Amygdala (tissue), 56 donors: ENCODE measurements around the gene SUSD1.
A peak's percentile ranks its signal among the peaks of the same experiment; 100 is the strongest.
"Not testable (repeated sequence)": the region's sequence is repeated elsewhere in the genome, so short reads cannot be mapped to it uniquely, and the experiment has no call there.

Experiments
- DNase-seq, 56 donors: peaks; one replicate each; lab custom pipeline; 2025; lab: John Stamatoyannopoulos, UW

SUSD1 gene

GRCh38 chr9:112104401-112104800, 70.7 kb downstream of the SUSD1 start:
- no peak for DNase-seq

DNA sequence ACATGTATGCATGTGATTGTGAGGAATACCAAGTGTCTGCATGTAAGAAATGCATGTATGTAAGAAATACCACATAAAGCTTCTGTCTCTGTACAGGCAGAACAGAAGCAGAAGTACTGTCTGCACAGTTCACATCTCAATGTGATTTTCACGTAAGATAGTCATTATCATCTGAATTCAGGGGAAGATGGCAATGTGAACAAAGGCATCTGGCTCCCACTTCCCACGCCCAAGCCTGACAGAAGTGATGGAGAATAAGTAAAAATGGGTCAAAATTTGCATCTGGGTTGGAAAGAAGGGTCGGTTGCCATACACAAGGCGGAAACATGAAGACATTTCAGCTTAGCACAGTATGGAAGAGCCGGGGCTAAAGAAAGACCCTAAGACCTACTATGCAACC, 71.7 kb downstream of the SUSD1 start:
- no peak for DNase-seq

DNA sequence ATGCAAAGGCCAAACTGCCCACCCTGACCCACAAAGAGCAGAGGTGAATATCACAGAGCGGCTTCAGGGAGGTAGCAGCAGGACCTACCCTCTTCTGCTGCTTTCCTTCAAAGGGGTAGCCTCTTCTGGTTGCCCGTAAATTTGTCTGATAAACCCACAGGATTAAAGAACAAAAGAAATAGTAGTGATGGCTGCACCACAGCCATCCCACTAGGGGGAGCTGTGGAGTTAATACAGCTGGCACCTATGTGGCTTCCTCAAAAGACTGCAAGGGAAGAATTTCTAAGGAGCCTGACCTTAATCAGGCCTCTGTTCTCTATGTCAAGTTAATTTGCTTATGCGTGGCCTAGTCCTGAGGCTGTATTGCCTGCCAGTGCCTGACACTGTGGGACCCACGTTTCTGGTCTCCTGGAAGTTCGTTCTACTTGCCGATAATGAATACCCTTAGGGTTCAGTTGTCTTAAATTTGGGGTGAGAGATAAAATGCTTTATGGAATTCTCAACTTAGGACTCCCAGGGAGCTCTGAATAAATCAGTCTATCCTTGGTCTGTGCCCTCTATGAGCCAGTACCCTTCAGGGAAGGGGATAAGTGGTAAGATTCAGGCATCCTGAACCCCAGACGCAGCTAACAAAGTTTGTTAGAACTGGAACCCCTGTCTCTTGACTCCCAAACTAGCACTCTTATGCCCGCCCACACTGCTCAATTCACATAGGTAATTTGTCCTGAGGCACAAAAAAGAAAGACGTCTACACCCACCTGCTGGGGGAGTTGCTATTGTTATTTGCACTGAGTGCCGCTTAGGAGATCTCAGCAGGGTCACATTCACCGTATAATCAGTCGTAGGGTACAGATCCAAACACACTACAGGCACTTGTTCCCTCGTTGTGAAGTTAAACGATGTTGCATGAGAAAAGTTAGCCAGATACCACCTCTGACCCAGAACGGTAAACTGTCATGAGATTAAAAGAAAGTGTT, 77.1 kb downstream of the SUSD1 start:
- DNase-seq, result peak in 27 of 56 donors; percentile 3 to 55 (median 24)

GRCh38 chr9:112094948-112095681, 80.0 kb downstream of the SUSD1 start:
- DNase-seq, result no peak

GRCh38 chr9:112094241-112094640, 80.9 kb downstream of the SUSD1 start:
- no peak for DNase-seq

- no peak for DNase-seq
Measured at GRCh38 chr9:112093870-112094216, 81.3 kb downstream of the SUSD1 start.

DNA sequence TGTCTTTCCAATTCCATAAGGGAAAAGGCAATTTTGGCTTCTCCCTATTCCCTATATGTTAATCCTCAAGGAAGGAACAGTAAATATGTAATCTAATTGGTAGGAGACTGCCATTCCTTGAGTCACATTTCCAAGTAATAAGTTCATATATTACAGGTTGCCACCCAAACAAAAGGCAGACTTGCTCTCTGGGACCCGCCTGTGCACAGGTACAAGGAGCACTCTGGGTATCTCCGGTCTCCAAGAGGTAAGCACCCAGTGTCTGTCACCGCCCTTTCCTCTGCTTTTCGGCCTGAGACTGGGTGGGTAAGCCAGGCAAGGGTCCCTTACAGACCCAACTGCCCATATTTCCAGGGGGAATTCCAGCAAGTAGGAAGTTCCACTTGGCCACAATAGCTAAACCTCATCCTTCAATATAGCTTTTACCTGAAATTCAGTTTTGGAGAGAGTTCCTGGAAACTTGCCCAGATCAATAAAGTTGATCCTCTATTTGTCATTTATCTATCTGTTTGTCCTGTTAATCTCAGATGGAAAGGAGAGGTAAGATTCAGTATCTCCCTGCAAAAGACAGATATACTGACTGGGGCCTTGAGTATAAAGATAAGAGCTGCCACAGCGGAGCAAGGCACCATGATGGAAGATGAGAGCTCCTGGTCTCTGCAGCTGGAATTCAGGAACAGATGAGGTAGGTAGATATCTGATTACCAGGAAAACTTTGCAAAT, 81.8 kb downstream of the SUSD1 start:
- no peak for DNase-seq

DNA sequence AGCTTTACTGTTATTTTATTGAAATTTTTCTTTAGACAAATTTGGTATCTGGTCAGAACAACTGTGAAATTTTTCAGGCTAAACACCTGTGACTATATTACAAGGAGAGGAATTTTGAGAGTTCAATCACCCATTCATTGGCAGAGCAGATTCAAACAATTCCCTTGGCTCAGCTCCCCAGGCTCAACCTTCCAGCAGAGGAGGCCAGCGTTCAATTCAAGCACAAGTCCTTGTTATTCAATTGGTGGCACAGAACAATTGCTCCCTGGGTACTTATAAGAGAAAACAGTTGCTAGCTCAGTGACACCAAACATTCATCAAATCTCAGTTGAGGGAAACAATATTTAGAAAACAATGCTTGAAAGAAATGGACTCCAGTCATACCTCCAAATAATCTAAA, 83.3 kb downstream of the SUSD1 start:
- peak in 20 of 56 donors; percentile 5 to 44 (median 14) for DNase-seq

DNA sequence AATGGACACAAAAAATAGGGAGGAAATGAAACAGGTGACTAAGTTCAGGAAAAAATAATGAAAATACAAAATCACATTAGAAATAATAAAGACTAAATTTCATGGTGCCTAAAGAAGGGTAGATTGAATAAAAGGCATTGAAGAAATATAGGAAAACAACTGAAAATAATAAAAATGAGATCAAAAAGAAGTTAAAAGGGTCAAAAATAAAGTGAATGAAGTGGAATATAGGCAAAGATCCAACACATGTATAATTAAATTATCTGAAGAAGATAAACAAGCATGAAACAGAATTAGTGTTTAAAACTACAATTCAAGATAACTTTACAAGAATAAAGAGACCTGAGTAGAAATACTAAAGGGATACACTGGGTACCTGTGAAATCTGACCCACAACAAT, 87.6 kb downstream of the SUSD1 start:
- DNase-seq, result no peak

DNA sequence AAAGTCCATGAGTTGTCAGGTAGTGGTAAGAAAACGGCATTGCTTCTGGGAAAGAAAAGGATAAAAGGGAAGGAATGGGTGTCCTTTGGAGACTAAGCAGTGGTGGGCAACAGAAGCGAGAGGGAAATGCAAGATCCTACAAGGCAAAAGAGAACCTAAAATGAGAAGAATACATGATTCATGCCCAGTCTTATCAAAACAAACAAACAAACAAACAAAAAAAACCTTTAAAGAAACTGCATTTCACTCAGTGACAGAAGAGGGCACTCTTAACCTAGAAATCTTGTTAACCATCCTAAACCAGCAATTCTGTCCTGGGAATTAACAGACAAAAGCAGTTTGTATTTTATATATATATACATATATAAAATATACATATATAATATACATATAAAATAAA, 88.5 kb downstream of the SUSD1 start:
- no peak for DNase-seq

GRCh38 chr9:112084907-112085306, 90.2 kb downstream of the SUSD1 start:
- DNase-seq, result no peak

GRCh38 chr9:112084334-112084733, 90.8 kb downstream of the SUSD1 start:
- no peak for DNase-seq

DNA sequence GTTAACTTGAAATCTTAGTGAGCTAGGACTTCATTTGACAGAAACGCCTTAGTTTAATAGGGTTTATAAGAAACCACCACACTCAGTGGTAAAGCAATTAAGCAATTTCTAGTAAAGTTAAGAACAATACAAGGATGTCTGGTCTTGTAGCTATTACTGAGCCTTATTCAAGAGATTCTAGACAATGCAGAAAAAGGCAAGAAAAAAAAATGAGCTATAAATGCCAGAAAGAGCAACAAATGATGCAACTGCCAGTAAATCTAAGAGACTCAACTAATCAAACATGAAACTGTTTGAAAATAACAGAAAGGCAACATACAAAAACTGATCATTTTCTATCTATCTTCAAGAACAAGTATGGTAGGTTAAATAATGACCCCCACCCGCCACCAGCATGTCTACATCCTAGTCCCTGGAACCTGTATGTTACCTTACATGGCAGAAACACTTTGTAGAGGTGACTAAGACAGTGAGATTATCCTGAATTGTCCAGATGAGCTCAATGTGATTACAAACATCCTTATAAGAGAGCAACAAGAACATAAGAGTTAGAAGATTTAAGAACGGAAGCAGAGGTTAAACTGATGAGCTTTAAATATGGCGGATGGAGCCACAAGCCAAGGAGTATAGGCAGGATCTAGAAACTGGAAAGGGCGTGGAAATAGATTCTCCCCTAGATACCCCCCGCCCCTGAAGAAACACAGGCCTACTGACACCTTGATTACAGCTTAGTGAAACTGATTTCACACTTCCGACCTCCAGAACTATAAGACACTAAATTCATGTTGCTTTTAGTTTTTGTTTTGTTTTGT, 93.0 kb downstream of the SUSD1 start:
- DNase-seq, result no peak

DNA sequence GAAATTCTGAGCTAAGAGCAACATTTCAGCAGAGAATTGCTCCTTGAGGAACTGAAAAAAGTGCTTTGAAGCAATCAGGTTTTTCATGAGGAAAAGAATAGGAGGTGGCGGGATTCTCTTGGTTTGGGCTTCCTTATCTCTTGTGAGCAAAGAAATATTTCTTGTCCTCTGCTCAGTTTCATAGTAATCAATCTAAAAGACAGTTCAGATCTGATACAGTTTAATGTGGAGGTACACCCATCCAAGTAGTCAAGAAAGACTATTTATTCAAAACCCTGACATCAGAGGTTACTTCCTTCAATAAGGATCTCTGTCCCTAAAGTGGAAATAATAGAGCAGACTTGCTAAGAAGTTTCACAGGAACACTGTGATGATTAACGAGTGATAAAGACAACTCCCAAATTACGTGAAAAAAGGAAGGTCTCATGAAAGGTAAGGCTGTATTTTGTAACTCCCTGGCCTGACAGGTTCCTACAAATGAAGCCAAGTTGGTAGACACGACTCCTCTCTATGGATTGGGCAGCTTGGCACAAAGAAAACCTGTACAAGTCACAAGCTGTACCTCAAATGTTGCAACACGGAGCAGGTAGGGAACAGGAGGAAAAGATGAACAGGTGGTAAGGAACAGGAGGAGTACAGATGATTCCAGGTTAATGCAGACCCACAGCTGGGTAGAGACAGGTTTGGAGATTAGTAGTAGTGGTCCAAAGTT, 94.1 kb downstream of the SUSD1 start:
- no peak for DNase-seq

DNA sequence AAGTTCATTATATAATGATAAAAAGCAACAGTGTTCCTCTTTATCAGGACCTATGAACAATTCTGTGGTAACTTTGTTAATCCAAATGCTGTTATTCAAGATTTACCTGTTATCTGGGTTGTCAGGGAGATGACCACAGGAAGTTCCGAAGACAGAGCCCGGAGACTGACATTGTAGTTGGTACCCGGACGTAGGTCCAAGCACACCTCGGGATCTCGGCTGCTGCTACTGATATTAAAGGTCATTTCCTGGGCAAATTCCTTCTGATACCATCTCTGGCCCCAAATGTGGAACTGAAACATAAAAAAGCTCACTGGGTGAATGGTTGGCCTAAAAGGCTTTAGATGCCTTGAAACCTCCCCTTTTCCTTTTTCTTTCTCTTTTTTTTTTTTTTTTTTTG, 96.7 kb downstream of the SUSD1 start:
- DNase-seq, result no peak

DNA sequence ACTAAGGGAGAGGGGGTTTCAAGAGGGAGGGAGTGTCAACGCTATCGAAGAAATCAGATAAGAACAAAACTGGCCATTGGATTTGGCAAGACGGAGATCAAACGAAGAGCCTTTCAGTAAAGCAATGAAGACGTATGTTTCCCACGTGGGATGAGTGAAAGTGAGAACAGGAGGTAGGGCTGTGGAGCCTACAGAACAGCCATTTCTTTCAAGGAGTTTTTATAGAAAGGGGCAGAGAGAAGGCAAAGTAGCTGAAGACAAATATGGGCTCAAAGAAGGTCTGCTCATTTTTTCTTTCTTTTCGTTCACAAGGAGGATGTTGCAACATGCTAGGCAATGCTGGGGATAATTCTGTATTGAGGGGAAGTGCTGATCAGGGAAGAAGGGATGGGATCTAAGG, 98.3 kb downstream of the SUSD1 start:
- no peak for DNase-seq

GRCh38 chr9:112075009-112075378, 100.1 kb downstream of the SUSD1 start:
- DNase-seq, result no peak

DNA sequence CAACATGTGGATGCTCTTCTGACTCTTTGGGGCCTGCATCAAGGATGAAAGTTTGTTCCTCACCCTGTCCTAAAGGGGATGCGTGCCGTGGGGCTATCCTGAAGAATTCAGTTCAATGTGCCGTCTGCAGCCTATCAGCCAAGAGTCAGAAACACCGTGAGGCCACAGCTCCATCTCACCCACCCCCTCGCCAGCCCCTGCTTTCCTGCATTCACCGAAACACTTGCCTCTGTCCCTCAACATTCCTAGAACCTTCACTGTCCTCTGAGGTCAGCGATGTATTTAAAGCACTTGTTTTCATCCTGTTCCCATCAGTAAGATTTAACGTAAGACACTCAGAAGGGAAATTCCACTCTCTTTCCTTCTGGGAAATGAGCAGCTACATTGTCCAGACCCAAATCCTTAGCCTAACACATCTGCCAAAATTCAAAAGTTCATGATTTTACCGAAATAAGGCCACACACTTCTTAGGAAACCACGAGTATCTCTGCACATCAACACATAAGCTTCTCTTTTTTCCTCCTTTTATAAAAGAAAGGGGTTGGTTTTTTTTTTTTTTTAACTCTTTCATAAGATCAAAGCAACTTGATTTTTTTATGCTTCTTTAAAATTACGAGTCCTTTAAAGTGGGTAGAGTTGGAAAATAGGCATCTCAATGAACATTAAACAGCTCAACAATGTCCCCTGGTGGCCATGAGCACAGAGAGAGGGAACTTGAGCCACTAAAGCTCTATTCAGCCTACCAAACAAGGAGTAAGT, 100.7 kb downstream of the SUSD1 start:
- peak in 35 of 56 donors; percentile 3 to 80 (median 31) for DNase-seq

- not testable (repeated sequence) for DNase-seq
Measured at GRCh38 chr9:112073639-112074173, 101.4 kb downstream of the SUSD1 start.
